ENCODE results near the gene KIF11. TPM values are rescaled to one million over a fixed set of nuclear protein-coding genes. Genes with fewer than 3 reads are reported as not detected.

KIF11 gene
- polyA plus RNA-seq, 2 of the 4 experiments (the other 2 are of a cell fraction) = 32.5 to 38.7 TPM

DNA sequence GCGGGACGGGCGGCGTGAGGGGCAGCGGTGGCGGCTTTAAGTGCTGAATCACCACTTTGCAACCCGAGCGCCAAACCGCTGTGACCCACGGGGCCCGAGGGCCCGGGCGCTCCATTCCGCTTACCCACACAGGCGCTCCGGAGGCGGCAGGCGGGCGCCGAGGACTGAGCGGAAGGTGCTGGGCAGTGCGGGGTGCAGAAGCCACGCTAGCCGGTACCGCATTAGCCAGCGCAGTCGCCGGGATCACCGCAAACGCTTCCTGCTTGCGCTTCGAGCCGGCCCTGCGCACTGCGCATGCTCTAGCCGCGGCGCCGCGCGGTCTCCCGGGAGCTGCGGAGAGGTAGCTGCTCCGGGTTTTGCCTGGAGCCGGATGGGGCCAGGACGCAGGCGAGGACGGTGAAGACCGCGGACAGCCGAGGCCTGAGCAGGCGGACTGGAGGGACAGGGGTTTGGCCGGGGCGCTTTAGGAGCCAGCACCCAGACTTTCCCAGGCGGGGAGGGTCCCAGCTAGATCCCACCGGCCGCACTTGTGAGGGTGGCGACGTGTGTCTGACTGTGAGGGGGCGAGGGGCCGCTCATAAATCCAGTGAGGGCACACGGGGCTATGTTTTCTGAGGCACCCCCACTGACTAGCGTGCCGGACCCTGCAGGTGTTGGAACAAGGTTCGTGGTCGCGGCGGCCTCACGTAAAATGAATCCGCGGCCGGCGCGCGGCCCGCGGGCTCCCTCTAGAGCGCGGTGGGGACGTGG lies 19.0 kb upstream of the KIF11 start, which contains the start of gene IDE:
IDE (minus strand) TSS at position 296 of the 750 bp plus-strand sequence; CDS start at position 222, 74 bp downstream.
- Histone ChIP-seq H3K4me1 (peaks cover 30% of the 10 kb centered on the region), H3K27ac (peak within 1 kb of the TSS; percentile 93 to 94), H3K9me3 (no peaks in the 10 kb centered on the region), H3K4me2 (peak within 1 kb of the TSS; percentile 91), H3K4me3 (peak within 1 kb of the TSS; percentile 61)
- FAIRE-seq (no peak), DNase-seq (ENCODE audit: low read depth in 1 of 2, low spot score in 1 of 2) (peak; percentile 90 to 91), ATAC-seq (peak; percentile 84 to 89)
- TF ChIP-seq MYC (IDR thresholded peaks at IDR 0.05; ENCODE audit: borderline replicate concordance, low read length) (peak; percentile 18; the same call in 1 of the 2 replicates), SREBF2 (IDR thresholded peaks at IDR 0.05) (no peak), TP53 (CRISPR knock-in tag; IDR thresholded peaks at IDR 0.05) (no peak), FOSL2 (IDR thresholded peaks at IDR 0.05) (no peak), FOSL2 (CRISPR knock-in tag; IDR thresholded peaks at IDR 0.05) (peak; percentile 56), JUN (IDR thresholded peaks at IDR 0.05) (peak; percentile 50 to 86; a peak in 4 of 5 replicates), POLR2A (IDR thresholded peaks at IDR 0.05; ENCODE audit: low read length) (peak; percentile 94), RAD21 (conservative IDR thresholded peaks at IDR 0.05 in 1 of 2, IDR thresholded peaks at IDR 0.05 in 1 of 2) (peak; percentile 77 to 90), MAFK (IDR thresholded peaks at IDR 0.05; ENCODE audit: partially characterized antibody) (peak; percentile 98), SMC3 (IDR thresholded peaks at IDR 0.05) (peak; percentile 68), PHF8 (IDR thresholded peaks at IDR 0.05; ENCODE audit: borderline replicate concordance, low read depth) (peak; percentile 81), MAZ (IDR thresholded peaks at IDR 0.05; ENCODE audit: borderline replicate concordance, low read depth, low read length) (no peak), NPAS2 (CRISPR knock-in tag; IDR thresholded peaks at IDR 0.05; ENCODE audit: borderline replicate concordance) (no peak)
- TF ChIP-seq, protein P1, sequence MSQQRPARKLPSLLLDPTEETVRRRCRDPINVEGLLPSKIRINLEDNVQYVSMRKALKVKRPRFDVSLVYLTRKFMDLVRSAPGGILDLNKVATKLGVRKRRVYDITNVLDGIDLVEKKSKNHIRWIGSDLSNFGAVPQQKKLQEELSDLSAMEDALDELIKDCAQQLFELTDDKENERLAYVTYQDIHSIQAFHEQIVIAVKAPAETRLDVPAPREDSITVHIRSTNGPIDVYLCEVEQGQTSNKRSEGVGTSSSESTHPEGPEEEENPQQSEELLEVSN (IDR thresholded peaks at IDR 0.05; ENCODE audit: borderline replicate concordance, low read depth) = peak; percentile 69; the same call in 1 of the 2 replicates
- TF ChIP-seq, protein P2, sequence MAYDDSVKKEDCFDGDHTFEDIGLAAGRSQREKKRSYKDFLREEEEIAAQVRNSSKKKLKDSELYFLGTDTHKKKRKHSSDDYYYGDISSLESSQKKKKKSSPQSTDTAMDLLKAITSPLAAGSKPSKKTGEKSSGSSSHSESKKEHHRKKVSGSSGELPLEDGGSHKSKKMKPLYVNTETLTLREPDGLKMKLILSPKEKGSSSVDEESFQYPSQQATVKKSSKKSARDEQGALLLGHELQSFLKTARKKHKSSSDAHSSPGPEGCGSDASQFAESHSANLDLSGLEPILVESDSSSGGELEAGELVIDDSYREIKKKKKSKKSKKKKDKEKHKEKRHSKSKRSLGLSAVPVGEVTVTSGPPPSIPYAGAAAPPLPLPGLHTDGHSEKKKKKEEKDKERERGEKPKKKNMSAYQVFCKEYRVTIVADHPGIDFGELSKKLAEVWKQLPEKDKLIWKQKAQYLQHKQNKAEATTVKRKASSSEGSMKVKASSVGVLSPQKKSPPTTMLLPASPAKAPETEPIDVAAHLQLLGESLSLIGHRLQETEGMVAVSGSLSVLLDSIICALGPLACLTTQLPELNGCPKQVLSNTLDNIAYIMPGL (CRISPR knock-in tag; IDR thresholded peaks at IDR 0.05; ENCODE audit: borderline replicate concordance) = peak; percentile 86; the same call in 1 of the 2 replicates
- TF ChIP-seq, protein P3, sequence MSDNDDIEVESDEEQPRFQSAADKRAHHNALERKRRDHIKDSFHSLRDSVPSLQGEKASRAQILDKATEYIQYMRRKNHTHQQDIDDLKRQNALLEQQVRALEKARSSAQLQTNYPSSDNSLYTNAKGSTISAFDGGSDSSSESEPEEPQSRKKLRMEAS (IDR thresholded peaks at IDR 0.05) = peak; percentile 80
- TF ChIP-seq, protein P4, sequence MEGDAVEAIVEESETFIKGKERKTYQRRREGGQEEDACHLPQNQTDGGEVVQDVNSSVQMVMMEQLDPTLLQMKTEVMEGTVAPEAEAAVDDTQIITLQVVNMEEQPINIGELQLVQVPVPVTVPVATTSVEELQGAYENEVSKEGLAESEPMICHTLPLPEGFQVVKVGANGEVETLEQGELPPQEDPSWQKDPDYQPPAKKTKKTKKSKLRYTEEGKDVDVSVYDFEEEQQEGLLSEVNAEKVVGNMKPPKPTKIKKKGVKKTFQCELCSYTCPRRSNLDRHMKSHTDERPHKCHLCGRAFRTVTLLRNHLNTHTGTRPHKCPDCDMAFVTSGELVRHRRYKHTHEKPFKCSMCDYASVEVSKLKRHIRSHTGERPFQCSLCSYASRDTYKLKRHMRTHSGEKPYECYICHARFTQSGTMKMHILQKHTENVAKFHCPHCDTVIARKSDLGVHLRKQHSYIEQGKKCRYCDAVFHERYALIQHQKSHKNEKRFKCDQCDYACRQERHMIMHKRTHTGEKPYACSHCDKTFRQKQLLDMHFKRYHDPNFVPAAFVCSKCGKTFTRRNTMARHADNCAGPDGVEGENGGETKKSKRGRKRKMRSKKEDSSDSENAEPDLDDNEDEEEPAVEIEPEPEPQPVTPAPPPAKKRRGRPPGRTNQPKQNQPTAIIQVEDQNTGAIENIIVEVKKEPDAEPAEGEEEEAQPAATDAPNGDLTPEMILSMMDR (IDR thresholded peaks at IDR 0.05) = peak; percentile 82
- ChIA-PET POLR2A (interaction anchor here (0.5 to 3.5 kb wide), 9 partner anchors 10 to 890 kb away, joined by 3 to 32 read pairs (median 4); partner anchors contain the start of genes BTAF1, EXOC6, HHEX and KIF11), CTCF (interaction anchor here (0.7 to 7.0 kb wide), 42 partner anchors 9 to 882 kb away, joined by 3 to 79 read pairs (median 4); partner anchors contain the start of genes CPEB3 and MARCHF5)
- 0% methylated on average over 25 of the region's 80 CpGs for WGBS (ENCODE audit: missing lambda C conversion rate)

DNA sequence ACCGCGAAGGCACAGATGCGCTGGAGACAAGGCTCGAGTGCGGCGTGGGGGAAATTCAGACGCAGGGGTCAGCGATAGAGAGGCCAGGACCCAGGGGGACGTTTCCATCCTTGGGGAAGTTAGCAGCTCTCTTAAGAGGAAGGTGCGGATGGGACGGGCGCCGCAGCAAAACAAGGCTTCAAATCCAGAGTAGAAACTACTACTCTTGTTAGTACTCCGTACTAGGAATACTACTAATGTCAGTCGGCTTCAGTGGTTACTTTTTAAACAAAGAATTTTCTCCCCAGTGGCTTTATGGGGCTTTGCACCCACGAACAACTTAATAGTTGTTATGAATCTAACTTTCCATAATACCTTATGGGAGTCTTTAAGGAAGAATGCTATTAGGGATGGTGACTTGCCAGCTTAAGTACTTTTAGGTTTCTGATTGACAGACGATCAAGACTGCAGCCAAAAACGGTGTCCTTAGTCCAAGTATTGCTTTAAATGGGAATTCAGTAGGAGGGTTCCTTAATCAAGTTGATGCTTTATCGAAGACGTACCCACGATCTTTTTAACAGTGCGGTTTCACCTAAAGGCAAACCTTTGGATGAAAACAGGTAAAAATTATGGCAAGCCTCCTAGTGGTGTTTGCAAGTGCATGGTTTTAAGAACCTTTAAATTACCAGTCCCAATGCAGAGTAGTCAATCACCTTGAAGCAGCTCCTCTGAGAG lies 18.2 kb upstream of the KIF11 start:
- WGBS (ENCODE audit: missing lambda C conversion rate) = 14% methylated on average over 22 of the region's 22 CpGs
- peak; percentile 35 to 85 for ATAC-seq
- FAIRE-seq = no peak
- H3K4me1 ChIP-seq = peaks cover 30% of the 10 kb centered on the region
- CTCF ChIA-PET = interaction anchor here (0.6 to 7.0 kb wide), 36 partner anchors 9 to 751 kb away, joined by 3 to 79 read pairs (median 4); partner anchors contain the start of genes CPEB3 and MARCHF5
- peak overlapping the region; percentile 91 for H3K4me2 ChIP-seq
- peak in 1 of 2 experiments; percentile 87 for DNase-seq (ENCODE audit: low read depth in 1 of 2, low spot score in 1 of 2)
- no peaks in the 10 kb centered on the region for H3K9me3 ChIP-seq
- H3K27ac ChIP-seq = peak overlapping the region; percentile 93 to 94
- POLR2A ChIA-PET = interaction anchor here (0.5 to 3.5 kb wide), 8 partner anchors 9 to 651 kb away, joined by 3 to 32 read pairs (median 4); partner anchors contain the start of genes BTAF1, EXOC6, HHEX and KIF11
- peak overlapping the region; percentile 61 for H3K4me3 ChIP-seq
- no peak for TF ChIP-seq ESRRA (IDR thresholded peaks at IDR 0.05; ENCODE audit: borderline replicate concordance, low read length)
- no peak for TF ChIP-seq CBX2 (IDR thresholded peaks at IDR 0.05; ENCODE audit: borderline replicate concordance, low read depth)
- TF ChIP-seq HOXB5 (CRISPR knock-in tag; IDR thresholded peaks at IDR 0.05) = no peak
- TF ChIP-seq, protein P5, sequence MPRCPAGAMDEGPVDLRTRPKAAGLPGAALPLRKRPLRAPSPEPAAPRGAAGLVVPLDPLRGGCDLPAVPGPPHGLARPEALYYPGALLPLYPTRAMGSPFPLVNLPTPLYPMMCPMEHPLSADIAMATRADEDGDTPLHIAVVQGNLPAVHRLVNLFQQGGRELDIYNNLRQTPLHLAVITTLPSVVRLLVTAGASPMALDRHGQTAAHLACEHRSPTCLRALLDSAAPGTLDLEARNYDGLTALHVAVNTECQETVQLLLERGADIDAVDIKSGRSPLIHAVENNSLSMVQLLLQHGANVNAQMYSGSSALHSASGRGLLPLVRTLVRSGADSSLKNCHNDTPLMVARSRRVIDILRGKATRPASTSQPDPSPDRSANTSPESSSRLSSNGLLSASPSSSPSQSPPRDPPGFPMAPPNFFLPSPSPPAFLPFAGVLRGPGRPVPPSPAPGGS (IDR thresholded peaks at IDR 0.05) = no peak
- no peak for TF ChIP-seq GATA3 (IDR thresholded peaks at IDR 0.05; ENCODE audit: borderline replicate concordance)
- TF ChIP-seq KDM5A (IDR thresholded peaks at IDR 0.05) = no peak
- TF ChIP-seq RNF2 (IDR thresholded peaks at IDR 0.05; ENCODE audit: borderline replicate concordance, low read depth) = no peak

Measured in A549 (cell line).